Mesenchymal stem cell (in vitro differentiated cells and primary cell): ENCODE results near the gene ACTN4.

Experiments
- DNase-seq: peaks from one replicate; pipeline ENCODE4 v3.0.0-alpha.2; 2013
- H2AFZ ChIP-seq: one replicate; pipeline ENCODE4 v1.6.1; 2013; ENCODE audit warnings: low read depth, mild to moderate bottlenecking, control low read depth, inconsistent platforms, low read length, moderate library complexity
- H2AK5ac ChIP-seq: 2 replicates; pipeline ENCODE4 v1.6.1; 2013; ENCODE audit warnings: low read length, moderate library complexity, mild to moderate bottlenecking, inconsistent platforms; ENCODE audit not compliant: severe bottlenecking
- H2BK120ac ChIP-seq: one replicate; pipeline ENCODE4 v1.6.1; 2013; ENCODE audit warnings: low read depth, mild to moderate bottlenecking, inconsistent platforms, low read length, moderate library complexity
- H2BK12ac ChIP-seq, 2 experiments: one replicate each; pipeline ENCODE4 v1.6.1; 2013; ENCODE audit warnings: inconsistent platforms in 2 of 2, low read length in 2 of 2, mild to moderate bottlenecking in 2 of 2, moderate library complexity in 2 of 2, control low read depth in 1 of 2
- H2BK15ac ChIP-seq: one replicate; pipeline ENCODE4 v1.6.1; 2013; ENCODE audit warnings: mild to moderate bottlenecking, low read depth, inconsistent platforms; ENCODE audit not compliant: poor library complexity, severe bottlenecking
- H2BK5ac ChIP-seq: 2 replicates; pipeline ENCODE4 v1.6.1; 2013; ENCODE audit warnings: low read depth, mild to moderate bottlenecking, low read length, control low read depth, inconsistent platforms; ENCODE audit not compliant: poor library complexity, severe bottlenecking
- H3K14ac ChIP-seq, 2 experiments: one replicate each; pipeline ENCODE4 v1.6.1; 2013; ENCODE audit warnings: inconsistent platforms in 2 of 2, low read length in 2 of 2, control low read depth in 1 of 2, mild to moderate bottlenecking in 1 of 2, moderate library complexity in 1 of 2
- H3K18ac ChIP-seq, 2 experiments: one replicate each; pipeline ENCODE4 v1.6.1; 2013; ENCODE audit warnings: inconsistent platforms in 2 of 2, low read length in 2 of 2, control low read depth in 1 of 2, low read depth in 1 of 2, mild to moderate bottlenecking in 1 of 2
- H3K23ac ChIP-seq, 2 experiments: one replicate each; pipeline ENCODE4 v1.6.1; 2013; ENCODE audit warnings: inconsistent platforms in 2 of 2, low read length in 2 of 2, mild to moderate bottlenecking in 2 of 2, moderate library complexity in 2 of 2, control low read depth in 1 of 2
- H3K27ac ChIP-seq: 2 replicates; pipeline ENCODE4 v1.5.1; 2013; ENCODE audit warnings: mild to moderate bottlenecking, moderate library complexity, low read length, control low read depth, inconsistent platforms; ENCODE audit not compliant: poor library complexity, severe bottlenecking
- H3K27me3 ChIP-seq, 2 experiments: 2 replicates each; pipeline versions ENCODE4 v1.6.1 to v1.7.0; 2013; ENCODE audit warnings: low read length in 2 of 2, mild to moderate bottlenecking in 2 of 2, moderate library complexity in 2 of 2, control low read depth in 1 of 2, inconsistent platforms in 1 of 2; ENCODE audit not compliant: control insufficient read depth in 1 of 2, insufficient read depth in 1 of 2
- H3K36me3 ChIP-seq, 2 experiments: 2 replicates each; pipeline versions ENCODE4 v1.6.1 to v1.7.0; 2013; ENCODE audit warnings: low read length in 2 of 2, control low read depth in 1 of 2, inconsistent platforms in 1 of 2, low read depth in 1 of 2, mild to moderate bottlenecking in 1 of 2; ENCODE audit not compliant: insufficient read depth in 2 of 2, control insufficient read depth in 1 of 2
- H3K4ac ChIP-seq, 2 experiments: one replicate each; pipeline ENCODE4 v1.6.1; 2013; ENCODE audit warnings: inconsistent platforms in 2 of 2, low read length in 2 of 2, mild to moderate bottlenecking in 2 of 2, moderate library complexity in 2 of 2, control low read depth in 1 of 2, low read depth in 1 of 2
- H3K4me1 ChIP-seq: 2 replicates; pipeline ENCODE4 v1.6.1; 2013; ENCODE audit warnings: low read depth, low read length, control low read depth; ENCODE audit not compliant: control insufficient read depth, insufficient read depth
- H3K4me2 ChIP-seq: 2 replicates; pipeline ENCODE4 v1.6.1; 2013; ENCODE audit warnings: low read length, mild to moderate bottlenecking, inconsistent platforms; ENCODE audit not compliant: poor library complexity, severe bottlenecking
- H3K4me3 ChIP-seq, 2 experiments: 2 replicates each; pipeline versions ENCODE4 v1.5.1 to v1.7.0; 2013; ENCODE audit warnings: low read length in 2 of 2, mild to moderate bottlenecking in 2 of 2, control low read depth in 1 of 2, low read depth in 1 of 2; ENCODE audit not compliant: insufficient read depth in 1 of 2
- H3K79me1 ChIP-seq: replicated peaks from 2 replicates; pipeline ENCODE4 v1.6.1; 2013; ENCODE audit warnings: mild to moderate bottlenecking, control low read depth, low read length, inconsistent platforms; ENCODE audit not compliant: poor library complexity, severe bottlenecking
- H3K9ac ChIP-seq: 2 replicates; pipeline ENCODE4 v1.7.0; 2013; ENCODE audit warnings: mild to moderate bottlenecking, low read length, moderate library complexity
- H3K9me3 ChIP-seq: 2 replicates; pipeline ENCODE4 v1.7.0; 2013; ENCODE audit warnings: mild to moderate bottlenecking, low read length; ENCODE audit not compliant: control insufficient read depth
- H4K8ac ChIP-seq: one replicate; pipeline ENCODE4 v1.6.1; 2013; ENCODE audit warnings: inconsistent platforms, mild to moderate bottlenecking, low read length, moderate library complexity
- H4K91ac ChIP-seq: one replicate; pipeline ENCODE4 v1.6.1; 2013; ENCODE audit warnings: mild to moderate bottlenecking, low read length, inconsistent platforms
- WGBS: methylation state at CpG from one replicate; pipeline ENCODE4 v1.1.7; 2013; ENCODE audit warnings: mixed read lengths; 5-methylcytosine and 5-hydroxymethylcytosine counted together

The ACTN4 gene

GRCh38 chr19:38690832-38691231 lies 43.4 kb downstream of the ACTN4 start:
- peak overlapping the region; percentile 76 for H2BK5ac ChIP-seq
- H3K27ac ChIP-seq: peak overlapping the region; percentile 98
- no peak overlapping the region for H2AFZ ChIP-seq
- peaks cover 16 to 17% of the 10 kb centered on the region in 2 experiments for H3K36me3 ChIP-seq
- no peaks in the 10 kb centered on the region for H3K79me1 ChIP-seq
- peak overlapping the region; percentile 93 for H2AK5ac ChIP-seq
- H3K9me3 ChIP-seq: no peaks in the 10 kb centered on the region
- H2BK15ac ChIP-seq: peak overlapping the region; percentile 71
- DNase-seq: no peak
- peak overlapping the region; percentile 76 for H4K8ac ChIP-seq
- peak overlapping the region in 1 of 2 experiments; percentile 59 for H3K18ac ChIP-seq
- no peak overlapping the region for H3K9ac ChIP-seq
- no peak overlapping the region for H3K4me3 ChIP-seq
- peak overlapping the region in 1 of 2 experiments; percentile 27 for H2BK12ac ChIP-seq
- peak overlapping the region; percentile 19 for H4K91ac ChIP-seq
- no peak overlapping the region for H3K4ac ChIP-seq
- H3K14ac ChIP-seq: peak overlapping the region in 1 of 2 experiments; percentile 70
- peaks cover 50% of the 10 kb centered on the region for H3K4me1 ChIP-seq
- H3K27me3 ChIP-seq: no peaks in the 10 kb centered on the region
- no peak overlapping the region for H3K23ac ChIP-seq
- 88% methylated on average over 7 of the region's 7 CpGs for WGBS
- H2BK120ac ChIP-seq: no peak overlapping the region
- H3K4me2 ChIP-seq: no peak overlapping the region

GRCh38 chr19:38691938-38692457 lies 44.5 kb downstream of the ACTN4 start:
- H2BK12ac ChIP-seq: peak overlapping the region; percentile 46 to 64
- H3K4me3 ChIP-seq: no peak overlapping the region
- H3K27ac ChIP-seq: peak overlapping the region; percentile 98
- H3K18ac ChIP-seq: peak overlapping the region; percentile 77 to 79
- DNase-seq: peak; percentile 97
- peaks cover 26 to 29% of the 10 kb centered on the region in 2 experiments for H3K36me3 ChIP-seq
- H2BK120ac ChIP-seq: peak overlapping the region; percentile 69
- H2AK5ac ChIP-seq: peak overlapping the region; percentile 97
- H3K23ac ChIP-seq: no peak overlapping the region
- no peak overlapping the region for H3K4me2 ChIP-seq
- peak overlapping the region; percentile 94 for H4K91ac ChIP-seq
- peak overlapping the region; percentile 0 for H2BK15ac ChIP-seq
- no peaks in the 10 kb centered on the region for H3K27me3 ChIP-seq
- H3K14ac ChIP-seq: peak overlapping the region in 1 of 2 experiments; percentile 91
- H3K4me1 ChIP-seq: peaks cover 48% of the 10 kb centered on the region
- H3K4ac ChIP-seq: peak overlapping the region; percentile 16 to 65
- peak overlapping the region; percentile 59 for H4K8ac ChIP-seq
- peak overlapping the region; percentile 99 for H2BK5ac ChIP-seq
- H3K9me3 ChIP-seq: no peaks in the 10 kb centered on the region
- H3K79me1 ChIP-seq: no peaks in the 10 kb centered on the region
- WGBS: 62% methylated on average over 15 of the region's 15 CpGs
- H2AFZ ChIP-seq: no peak overlapping the region
- peak overlapping the region; percentile 23 for H3K9ac ChIP-seq

- peak overlapping the region; percentile 99 for H2BK5ac ChIP-seq
- no peak for DNase-seq
- H3K36me3 ChIP-seq: peaks cover 26 to 36% of the 10 kb centered on the region in 2 experiments
- peak overlapping the region; percentile 39 for H2BK15ac ChIP-seq
- no peak overlapping the region for H2AFZ ChIP-seq
- peak overlapping the region; percentile 97 for H2AK5ac ChIP-seq
- H2BK120ac ChIP-seq: peak overlapping the region; percentile 69
- H2BK12ac ChIP-seq: peak overlapping the region; percentile 12 to 64
- no peaks in the 10 kb centered on the region for H3K27me3 ChIP-seq
- peak overlapping the region; percentile 98 for H3K27ac ChIP-seq
- peaks cover 52% of the 10 kb centered on the region for H3K4me1 ChIP-seq
- peak overlapping the region; percentile 23 for H3K9ac ChIP-seq
- H3K79me1 ChIP-seq: no peaks in the 10 kb centered on the region
- H3K4ac ChIP-seq: peak overlapping the region; percentile 16 to 92
- H3K23ac ChIP-seq: peak overlapping the region in 1 of 2 experiments; percentile 40
- peak overlapping the region; percentile 94 for H4K91ac ChIP-seq
- H3K18ac ChIP-seq: peak overlapping the region; percentile 71 to 76
- WGBS: 68% methylated on average over 25 of the region's 25 CpGs
- H3K9me3 ChIP-seq: no peaks in the 10 kb centered on the region
- peak overlapping the region in 1 of 2 experiments; percentile 57 for H3K14ac ChIP-seq
- no peak overlapping the region for H3K4me3 ChIP-seq
- H4K8ac ChIP-seq: peak overlapping the region; percentile 69
- H3K4me2 ChIP-seq: no peak overlapping the region
Observed at GRCh38 chr19:38692458-38693379, 45.3 kb downstream of the ACTN4 start.
